NCI-H345 (cell line): Measurements from ENCODE around the gene HAL.
A peak's percentile ranks its signal among the peaks of the same experiment; 100 is the strongest.

Source experiments
- DNase-seq: peaks from one replicate; lab custom pipeline; 2025; lab: John Stamatoyannopoulos, UW

HAL gene, protein sequence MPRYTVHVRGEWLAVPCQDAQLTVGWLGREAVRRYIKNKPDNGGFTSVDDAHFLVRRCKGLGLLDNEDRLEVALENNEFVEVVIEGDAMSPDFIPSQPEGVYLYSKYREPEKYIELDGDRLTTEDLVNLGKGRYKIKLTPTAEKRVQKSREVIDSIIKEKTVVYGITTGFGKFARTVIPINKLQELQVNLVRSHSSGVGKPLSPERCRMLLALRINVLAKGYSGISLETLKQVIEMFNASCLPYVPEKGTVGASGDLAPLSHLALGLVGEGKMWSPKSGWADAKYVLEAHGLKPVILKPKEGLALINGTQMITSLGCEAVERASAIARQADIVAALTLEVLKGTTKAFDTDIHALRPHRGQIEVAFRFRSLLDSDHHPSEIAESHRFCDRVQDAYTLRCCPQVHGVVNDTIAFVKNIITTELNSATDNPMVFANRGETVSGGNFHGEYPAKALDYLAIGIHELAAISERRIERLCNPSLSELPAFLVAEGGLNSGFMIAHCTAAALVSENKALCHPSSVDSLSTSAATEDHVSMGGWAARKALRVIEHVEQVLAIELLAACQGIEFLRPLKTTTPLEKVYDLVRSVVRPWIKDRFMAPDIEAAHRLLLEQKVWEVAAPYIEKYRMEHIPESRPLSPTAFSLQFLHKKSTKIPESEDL

GRCh38 chr12:95996034-95996658, at the start of gene HAL:
HAL (minus strand) TSS chr12:95996344; CDS start chr12:95995910, 434 bp downstream.
- no peak for DNase-seq

DNA sequence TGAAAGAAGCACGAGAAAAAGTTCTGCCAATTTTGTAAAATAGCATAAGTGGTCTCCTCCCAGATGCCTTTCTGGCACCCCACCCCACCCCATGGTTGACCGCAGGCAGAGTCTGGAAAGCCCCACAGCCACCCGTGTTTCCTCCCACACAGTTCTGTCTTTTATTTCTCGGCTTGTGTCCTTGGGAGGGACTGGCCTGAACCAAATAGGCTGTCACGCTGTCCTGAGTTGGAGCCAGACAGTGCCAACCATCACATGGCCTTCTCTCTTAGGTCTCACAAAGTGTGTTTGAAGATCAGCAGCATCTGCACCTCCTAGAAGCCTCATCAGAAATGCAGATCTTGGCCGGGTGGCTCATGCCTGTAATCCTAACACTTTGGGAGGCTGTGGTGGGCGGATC, 49.4 kb upstream of the HAL start:
- no peak for DNase-seq

DNA sequence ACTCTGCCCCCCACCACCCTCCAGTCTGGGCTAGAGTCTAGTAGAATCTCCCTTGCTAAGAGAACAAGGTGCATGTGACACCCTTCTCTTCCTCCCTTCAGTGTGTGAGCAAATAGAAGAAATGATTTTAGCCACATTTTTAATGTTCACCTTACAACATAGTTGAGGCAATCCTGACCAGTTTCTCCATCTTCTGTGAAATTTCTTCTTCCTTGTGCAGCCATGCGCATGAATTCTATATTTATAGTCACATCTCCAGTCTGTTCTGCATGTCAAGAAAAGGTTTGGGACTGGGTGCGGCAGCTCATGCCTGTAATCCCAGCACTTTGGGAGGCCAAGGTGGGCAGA, 48.8 kb upstream of the HAL start:
- no peak for DNase-seq

DNA sequence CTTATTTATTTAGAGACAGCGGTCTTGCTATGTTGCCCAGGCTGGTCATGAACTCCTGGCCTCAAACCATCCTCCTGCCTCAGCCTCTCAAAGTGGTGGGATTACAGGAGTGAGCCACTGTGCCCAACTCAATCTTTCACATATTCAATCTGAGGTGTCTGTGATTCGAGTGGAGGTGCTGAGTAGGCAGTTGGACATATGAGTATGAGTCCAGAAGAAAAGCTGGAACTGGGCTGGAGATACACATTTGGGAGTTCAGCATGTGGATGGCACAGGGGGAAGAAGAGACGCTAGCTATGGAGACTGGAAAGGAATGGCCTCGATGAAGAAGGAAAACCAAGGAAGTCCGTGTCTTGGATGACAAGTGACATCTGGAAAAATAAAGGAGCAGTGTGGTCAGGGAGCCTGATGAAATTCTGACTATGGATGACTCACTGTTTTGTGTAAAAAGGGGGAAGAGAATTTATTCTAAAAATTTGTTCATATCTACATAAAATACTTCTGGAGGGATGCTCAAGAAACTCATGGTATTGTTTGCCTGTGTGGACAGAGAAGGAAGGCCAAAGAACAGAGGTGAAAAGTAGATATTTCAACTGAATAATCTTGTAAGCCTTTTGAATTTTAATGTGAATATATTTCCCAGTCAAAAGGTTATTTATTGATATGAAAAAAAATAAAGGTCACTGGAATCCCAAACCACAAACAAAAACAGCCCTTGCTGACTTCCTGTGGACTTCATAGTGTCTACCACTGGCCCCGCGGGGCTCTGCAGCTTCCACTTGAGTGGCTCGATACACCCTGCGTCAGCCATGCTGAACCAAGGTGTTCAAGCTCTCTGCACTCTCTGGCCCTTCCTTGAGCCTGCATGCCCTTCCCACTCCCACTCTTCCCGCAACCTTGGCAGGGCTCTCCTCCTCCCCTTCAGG, 48.1 kb upstream of the HAL start:
- DNase-seq: no peak

DNA sequence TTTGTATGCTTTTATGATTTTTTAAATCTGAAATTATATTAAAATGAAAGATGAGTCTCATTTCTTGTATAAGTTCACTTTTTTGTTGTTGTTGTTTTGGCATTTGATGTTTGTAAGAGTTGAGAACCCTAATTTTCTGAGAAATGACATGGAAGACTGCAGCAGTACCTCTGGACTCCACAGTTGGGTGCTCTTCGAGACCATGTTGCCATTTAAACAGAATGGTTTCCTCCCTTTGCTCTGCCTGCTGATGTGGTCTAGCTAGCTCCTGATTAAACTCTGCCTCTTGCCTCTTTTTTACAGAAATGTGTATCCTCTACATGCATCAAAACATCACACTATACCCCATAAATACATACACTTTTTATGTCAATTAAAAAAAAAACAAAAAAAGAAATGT, 45.0 kb upstream of the HAL start:
- DNase-seq: no peak

GRCh38 chr12:96040305-96041133, 44.4 kb upstream of the HAL start:
- no peak for DNase-seq

DNA sequence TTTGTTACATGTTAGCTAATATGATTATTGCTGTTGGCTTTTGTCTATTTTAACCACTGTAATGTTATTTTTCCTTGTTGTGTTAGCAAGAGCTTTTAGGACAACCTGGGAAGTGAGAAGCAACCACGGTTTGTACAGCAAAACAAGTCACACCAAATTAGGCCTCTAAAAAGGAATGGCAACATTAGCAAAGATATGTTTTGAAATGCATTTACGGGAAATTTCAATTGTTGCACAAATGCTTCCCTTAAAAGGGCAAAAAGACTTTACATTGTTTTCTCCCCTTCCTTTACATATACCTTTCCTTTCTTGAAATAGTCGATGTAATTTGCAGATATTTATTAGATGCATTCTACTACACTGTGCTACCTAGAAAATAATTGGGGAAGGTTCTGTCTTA, 43.4 kb upstream of the HAL start:
- DNase-seq: no peak

DNA sequence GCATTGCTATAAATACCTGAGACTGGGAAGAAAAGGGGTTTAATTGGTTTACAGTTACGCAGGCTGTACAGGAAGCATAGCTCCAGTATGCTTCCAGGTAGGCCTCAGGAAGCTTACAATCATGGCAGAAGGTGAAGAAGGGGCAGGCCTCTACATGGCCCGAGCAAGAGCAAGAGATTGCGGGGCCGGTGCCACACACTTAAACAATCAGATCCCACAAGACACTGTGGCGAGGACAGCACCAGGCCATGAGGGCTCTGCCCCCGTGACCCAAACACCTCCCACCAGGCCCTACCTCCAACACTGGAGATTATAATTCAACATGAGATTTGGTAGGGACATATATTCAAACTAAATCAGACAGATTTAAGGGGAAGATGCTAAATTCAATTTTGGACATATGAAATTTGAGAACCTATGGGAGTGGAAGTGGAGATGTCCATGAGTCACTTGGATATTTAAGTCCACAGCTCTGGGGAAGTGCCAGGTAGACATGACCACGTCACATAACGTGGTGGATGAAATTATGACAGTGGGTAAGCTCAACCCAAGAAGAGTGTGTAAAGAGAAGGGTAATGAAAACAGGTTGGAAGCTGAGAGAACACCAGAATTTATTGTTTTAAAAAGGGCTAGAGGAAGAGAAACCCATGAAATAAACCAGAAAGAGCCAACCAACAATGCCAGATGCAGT, 40.8 kb upstream of the HAL start:
- DNase-seq: no peak

DNA sequence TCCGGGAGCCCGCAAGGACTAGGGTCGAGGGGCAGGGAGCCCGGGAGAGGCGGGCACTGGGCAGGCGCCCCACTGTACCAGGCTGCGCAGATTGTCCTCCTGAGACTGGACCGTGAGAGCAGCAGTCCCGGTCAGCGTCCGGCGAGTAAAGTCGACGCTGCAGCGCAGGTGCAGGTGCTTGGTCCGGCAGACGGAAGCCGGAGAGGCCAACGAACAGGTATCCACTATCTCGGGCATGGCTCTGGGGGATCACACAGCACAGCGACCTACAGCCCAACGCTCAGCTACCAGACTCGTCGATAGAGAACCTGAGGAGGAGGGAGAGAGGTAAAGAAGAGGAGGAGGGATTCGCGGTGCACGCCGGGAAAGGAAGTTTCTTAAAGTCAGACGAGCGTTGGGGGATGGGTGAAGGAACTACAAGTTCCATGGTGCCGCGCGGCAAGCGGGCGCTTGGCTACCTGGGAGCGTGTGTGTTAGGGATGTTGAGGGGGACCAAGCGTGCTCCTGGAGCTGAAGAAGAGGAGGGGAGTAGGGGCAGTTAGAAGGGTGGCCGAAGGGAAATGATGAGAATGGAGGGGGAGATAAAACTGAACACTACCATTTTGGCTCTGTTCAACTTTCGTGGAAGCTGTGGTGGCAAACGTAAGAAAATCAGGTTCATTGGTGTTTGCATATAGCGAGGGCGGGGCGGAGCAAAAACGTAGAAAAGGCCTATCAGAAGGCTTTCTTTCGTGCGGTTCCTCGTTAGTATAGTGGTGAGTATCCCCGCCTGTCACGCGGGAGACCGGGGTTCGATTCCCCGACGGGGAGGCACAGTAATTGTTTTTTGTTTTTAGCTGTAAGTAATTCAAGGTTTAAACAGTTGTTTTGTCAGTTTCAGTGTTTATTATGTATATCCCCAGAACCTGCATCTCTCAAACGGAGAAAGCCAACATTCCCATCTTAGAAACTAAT, 39.4 kb upstream of the HAL start, which contains the start of gene LTA4H:
TSS of gene LTA4H (minus strand) at position 305 of the 954 bp plus-strand sequence. CDS start at position 237, 68 bp downstream.
- peak; percentile 99 for DNase-seq

DNA sequence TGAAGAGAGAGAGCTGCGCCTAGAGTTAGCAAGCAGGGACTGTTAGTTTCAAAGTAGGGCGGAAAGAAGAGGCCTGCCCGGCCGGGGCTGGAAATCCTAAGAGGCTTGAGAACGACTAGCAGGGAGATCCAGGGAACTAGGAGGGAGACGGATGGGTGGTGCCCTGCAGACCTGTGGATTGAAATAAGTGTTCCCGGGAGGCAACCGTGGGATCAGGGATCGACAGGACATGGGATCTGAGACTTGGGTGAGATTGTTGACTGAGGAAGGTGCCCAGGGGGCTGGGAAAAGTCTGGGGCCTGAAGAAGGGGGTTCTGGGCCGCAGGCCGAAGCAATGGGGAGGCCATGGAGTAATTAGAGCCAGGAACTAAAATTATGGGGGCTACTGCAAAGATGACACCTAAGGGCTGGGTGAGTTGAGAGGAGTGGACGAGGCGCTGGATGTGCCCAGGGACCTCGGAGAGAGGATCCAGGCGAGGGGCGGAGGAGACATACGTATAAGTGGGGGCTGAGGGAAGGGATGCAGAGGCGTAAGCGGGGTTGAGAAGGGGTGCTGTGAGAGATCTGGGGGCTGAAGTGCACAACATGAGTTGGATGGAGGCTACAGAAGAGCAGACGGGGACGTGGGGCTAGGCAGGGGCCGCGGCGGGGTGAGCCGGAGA, 38.6 kb upstream of the HAL start:
- peak; percentile 46 for DNase-seq

GRCh38 chr12:96033549-96034389, 37.6 kb upstream of the HAL start:
- DNase-seq: no peak

DNA sequence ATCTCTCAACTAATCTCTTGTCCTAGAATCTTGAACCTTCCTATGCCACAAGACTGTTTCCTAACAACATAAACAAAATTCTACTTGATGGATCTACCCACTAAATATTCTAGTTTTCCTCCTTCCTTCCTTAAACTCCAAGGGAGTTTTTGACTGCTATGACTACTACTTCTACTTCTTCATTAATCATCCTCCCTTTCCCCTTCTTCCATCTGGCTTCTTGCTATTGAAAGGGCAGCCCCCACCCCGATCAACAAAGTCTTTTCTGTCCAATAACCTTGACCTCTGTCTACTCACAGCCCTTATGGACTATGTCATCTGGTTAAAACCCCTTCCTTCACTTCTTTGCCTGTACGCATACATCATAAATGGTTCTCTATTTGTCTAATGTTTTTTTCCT, 33.7 kb upstream of the HAL start:
- DNase-seq: no peak

DNA sequence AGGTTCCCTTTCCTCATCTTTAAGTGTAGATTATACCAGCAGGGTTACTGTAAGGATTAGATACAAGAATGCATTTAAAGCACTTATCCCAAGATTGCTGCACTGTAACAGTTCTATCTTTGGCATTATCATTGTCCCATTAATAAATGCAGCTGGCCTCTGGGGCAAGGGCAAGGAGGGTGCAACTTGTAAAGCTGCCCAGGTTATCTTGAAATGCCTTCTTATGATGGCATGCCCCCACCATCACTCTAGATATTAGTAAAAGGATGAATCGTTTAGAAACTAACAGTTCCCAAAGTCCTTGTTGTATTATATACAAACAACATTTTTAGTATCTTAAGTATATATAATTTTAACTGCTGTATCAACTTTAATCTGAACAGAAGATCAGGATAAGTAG, 32.4 kb upstream of the HAL start:
- DNase-seq: no peak

DNA sequence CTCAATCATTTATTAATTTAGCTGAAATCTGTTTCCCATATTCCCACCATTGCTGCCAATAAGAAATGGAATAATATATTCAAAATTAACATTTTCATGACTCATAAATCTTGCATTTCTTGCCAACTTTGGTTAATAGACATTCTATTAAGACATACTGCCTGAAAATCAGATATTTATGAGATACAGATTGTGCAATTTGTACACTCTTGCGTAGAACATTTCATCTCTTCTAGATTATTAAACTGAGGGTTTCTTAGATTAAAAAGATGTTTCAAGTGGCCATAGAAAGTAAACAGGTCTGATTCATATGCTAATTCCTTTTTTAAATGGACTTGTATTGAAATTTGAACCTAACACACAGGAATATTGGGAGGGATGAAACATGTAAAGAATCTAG, 30.2 kb upstream of the HAL start:
- DNase-seq: no peak

GRCh38 chr12:96025518-96025917, 29.4 kb upstream of the HAL start:
- no peak for DNase-seq

DNA sequence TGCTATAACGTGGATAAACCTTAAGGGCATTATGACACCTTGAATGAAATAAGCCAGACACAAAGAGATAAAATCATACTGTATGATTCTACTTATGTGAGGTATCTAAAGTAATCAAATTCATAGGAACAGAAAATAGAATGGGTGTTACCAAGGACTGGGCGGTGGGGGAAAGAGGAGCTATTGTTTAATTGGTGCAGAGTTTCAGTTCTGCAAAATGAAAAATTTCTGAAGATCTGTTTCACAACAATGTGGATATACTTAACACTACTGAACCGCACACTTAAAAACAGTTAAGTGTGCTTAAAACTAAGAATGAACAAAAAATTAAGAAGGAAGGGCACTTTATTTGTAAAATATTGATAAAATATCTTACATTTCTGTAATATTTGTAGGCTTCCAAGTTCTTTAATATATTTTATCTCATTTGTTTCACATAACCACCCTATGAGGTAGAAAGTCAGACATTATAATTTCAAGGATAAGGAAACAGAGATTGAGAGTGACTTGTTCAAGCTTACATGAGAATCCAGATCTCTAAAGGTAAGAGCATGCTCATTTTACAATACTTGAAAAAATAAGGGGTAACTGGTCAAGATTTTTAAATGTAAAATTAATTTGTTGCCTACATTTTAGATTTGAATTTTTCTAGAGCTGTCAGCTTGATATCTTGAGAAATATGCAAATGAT, 24.3 kb upstream of the HAL start:
- DNase-seq: no peak

GRCh38 chr12:96015672-96016071, 19.5 kb upstream of the HAL start:
- DNase-seq: no peak
